DOHH2 (cell line): ENCODE results near the gene C4orf50.

ENCODE experiments used
- CTCF ChIP-seq: fragments of 200-600 bp; sonication (generic); IDR thresholded peaks from one replicate; pipeline ENCODE4 v1.5.1; 2014; ENCODE audit warnings: antibody characterized with exemption, mild to moderate bottlenecking, low read depth, low read length; ENCODE audit not compliant: poor library complexity, severe bottlenecking
- EZH2phosphoT487 ChIP-seq: fragments of 200-600 bp; sonication (generic); IDR thresholded peaks from 2 replicates; pipeline ENCODE4 v1.6.1; 2017; ENCODE audit warnings: borderline replicate concordance, mild to moderate bottlenecking, antibody characterized with exemption, low read length, moderate library complexity, mixed read lengths

- TF ChIP-seq CTCF: no peak
- TF ChIP-seq EZH2phosphoT487: no peak
Measured at GRCh38 chr4:5979981-5980380, 38.2 kb downstream of the C4orf50 start.
